HCT116 (cell line): Measurements from ENCODE around the gene ELMOD3.

Experiments
- CEBPB ChIP-seq: IDR thresholded peaks from 2 replicates; pipeline ENCODE4 v1.6.1; 2012; ENCODE audit warnings: low read depth
- CTCF ChIP-seq, 3 experiments: fragments of 200-600 bp in 1 of 3; sonication (generic) in 1 of 3; IDR thresholded peaks in 2 of 3; conservative IDR thresholded peaks in 1 of 3; 2 replicates each; pipeline ENCODE4 v1.5.1; 2012 to 2017; ENCODE audit warnings: low read depth in 2 of 3, low read length in 2 of 3, antibody characterized with exemption in 1 of 3, borderline replicate concordance in 1 of 3, control low read depth in 1 of 3, mild to moderate bottlenecking in 1 of 3, mixed read lengths in 1 of 3, mixed run types in 1 of 3, moderate library complexity in 1 of 3; ENCODE audit not compliant: insufficient read depth in 1 of 3
- EGR1 ChIP-seq: IDR thresholded peaks from 2 replicates; pipeline ENCODE4 v1.6.1; 2012; ENCODE audit warnings: low read depth
- EZH2 ChIP-seq: fragments of 200-600 bp; sonication (generic); IDR thresholded peaks from 2 replicates; pipeline ENCODE4 v1.6.1; 2017; ENCODE audit warnings: antibody characterized with exemption, mixed run types
- FOSL1 ChIP-seq: IDR thresholded peaks from 2 replicates; pipeline ENCODE4 v1.6.1; 2012; ENCODE audit warnings: low read depth
- MAX ChIP-seq: IDR thresholded peaks from 2 replicates; pipeline ENCODE4 v1.6.1; 2012
- POLR2A ChIP-seq: IDR thresholded peaks from 2 replicates; pipeline ENCODE4 v1.7.0; 2011; ENCODE audit warnings: borderline replicate concordance; ENCODE audit not compliant: insufficient read depth, insufficient read length; ENCODE audit errors: extremely low read depth
- POLR2AphosphoS5 ChIP-seq: IDR thresholded peaks from 2 replicates; pipeline ENCODE4 v1.6.1; 2011; ENCODE audit warnings: mild to moderate bottlenecking, low read depth, low read length, moderate library complexity
- REST ChIP-seq: IDR thresholded peaks from 2 replicates; pipeline ENCODE4 v1.6.1; 2012; ENCODE audit warnings: low read depth
- SIN3A ChIP-seq: IDR thresholded peaks from 2 replicates; pipeline ENCODE4 v1.6.1; 2012; ENCODE audit warnings: low read depth
- SP1 ChIP-seq: IDR thresholded peaks from 2 replicates; pipeline ENCODE4 v1.6.1; 2012; ENCODE audit warnings: low read depth
- TCF7L2 ChIP-seq: IDR thresholded peaks from 2 replicates; pipeline ENCODE4 v1.7.0; 2011; ENCODE audit warnings: borderline replicate concordance, inconsistent platforms; ENCODE audit not compliant: insufficient read depth, insufficient read length; ENCODE audit errors: extremely low read depth
- YY1 ChIP-seq: IDR thresholded peaks from 2 replicates; pipeline ENCODE4 v1.6.1; 2011; ENCODE audit warnings: low read length, low read depth, moderate library complexity, mild to moderate bottlenecking; ENCODE audit not compliant: insufficient replicate concordance; ENCODE audit errors: extremely low read depth

- TF ChIP-seq CTCF (IDR thresholded peaks at IDR 0.05 in 2 of 3, conservative IDR thresholded peaks at IDR 0.05 in 1 of 3; ENCODE audit: borderline replicate concordance in 1 of 3, insufficient read depth in 1 of 3, low read depth in 2 of 3, low read length in 2 of 3), result no peak
- TF ChIP-seq MAX, result no peak
- no peak for TF ChIP-seq EZH2
- TF ChIP-seq TCF7L2, result no peak
- no peak for TF ChIP-seq EGR1
- TF ChIP-seq POLR2A, result no peak
- no peak for TF ChIP-seq POLR2AphosphoS5
- TF ChIP-seq SIN3A, result no peak
- no peak for TF ChIP-seq FOSL1
- TF ChIP-seq YY1, result no peak
- no peak for TF ChIP-seq SP1
- TF ChIP-seq REST, result no peak
- no peak for TF ChIP-seq CEBPB
Measured at GRCh38 chr2:85393836-85394235, 39.3 kb downstream of the ELMOD3 start.
